CD1c-positive myeloid dendritic cell (primary cell): ENCODE measurements around the gene SPINK4.

Experiments
- DNase-seq: peaks from one replicate; pipeline ENCODE4 v3.0.0-alpha.2; 2016; ENCODE audit errors: extremely low spot score

The SPINK4 gene, protein sequence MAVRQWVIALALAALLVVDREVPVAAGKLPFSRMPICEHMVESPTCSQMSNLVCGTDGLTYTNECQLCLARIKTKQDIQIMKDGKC

DNA sequence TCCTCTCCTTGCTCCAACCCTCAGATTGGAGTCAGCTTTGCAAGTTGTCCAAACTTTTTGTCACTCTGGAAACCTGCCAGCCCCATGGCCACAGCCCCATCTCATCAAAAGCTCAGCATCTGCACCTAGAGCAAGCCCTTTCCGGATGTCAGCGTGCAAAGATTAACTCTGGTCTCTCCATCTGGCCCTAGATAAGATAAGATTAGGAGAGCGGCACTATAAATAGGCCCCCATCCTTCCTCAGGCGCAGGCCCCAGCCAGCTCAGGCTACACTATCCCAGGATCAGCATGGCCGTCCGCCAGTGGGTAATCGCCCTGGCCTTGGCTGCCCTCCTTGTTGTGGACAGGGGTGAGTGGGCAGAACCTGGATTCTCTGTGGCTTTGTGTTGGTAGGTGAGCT is at the start of gene SPINK4:
Gene SPINK4 (plus strand): TSS at position 247 of the 400 bp plus-strand sequence. CDS start 42 bp downstream, at position 289.
- no peak for DNase-seq

DNA sequence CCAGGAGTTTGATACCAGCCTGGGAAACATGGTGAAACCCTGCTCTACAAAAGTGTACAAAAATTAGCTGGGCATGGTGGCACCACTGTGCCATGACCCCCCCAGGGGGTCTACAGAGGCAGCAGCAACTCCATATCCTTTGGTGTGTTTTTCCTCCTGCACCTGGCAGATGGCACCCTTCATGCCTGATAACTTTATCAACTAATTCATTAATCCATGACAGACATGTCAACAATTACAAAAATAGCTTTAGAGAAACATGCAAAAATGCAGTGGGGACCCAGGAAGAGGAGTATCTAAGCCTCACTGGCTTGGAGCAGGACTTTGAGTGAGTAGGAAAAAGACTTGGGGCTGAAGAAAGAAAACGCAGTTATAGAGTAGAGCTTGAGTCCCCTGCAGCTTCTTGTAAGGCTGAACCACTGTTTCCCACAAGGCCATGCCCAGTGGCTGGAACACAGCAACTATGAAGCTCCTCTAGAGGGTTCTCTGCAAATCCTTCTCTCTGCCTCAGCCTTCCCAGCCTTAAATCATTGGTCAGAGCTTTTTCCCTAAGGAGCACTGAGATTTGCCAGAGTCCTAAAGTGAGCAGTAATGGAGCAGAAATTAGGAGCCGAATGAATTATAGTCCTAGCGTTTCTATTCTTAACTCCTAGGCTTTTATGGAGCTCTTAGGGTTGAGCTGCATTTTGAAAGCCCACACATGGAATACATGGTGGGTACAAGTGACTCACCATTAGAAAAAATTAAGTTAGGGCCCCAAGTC is 47.3 kb upstream of the SPINK4 start:
- DNase-seq = no peak

DNA sequence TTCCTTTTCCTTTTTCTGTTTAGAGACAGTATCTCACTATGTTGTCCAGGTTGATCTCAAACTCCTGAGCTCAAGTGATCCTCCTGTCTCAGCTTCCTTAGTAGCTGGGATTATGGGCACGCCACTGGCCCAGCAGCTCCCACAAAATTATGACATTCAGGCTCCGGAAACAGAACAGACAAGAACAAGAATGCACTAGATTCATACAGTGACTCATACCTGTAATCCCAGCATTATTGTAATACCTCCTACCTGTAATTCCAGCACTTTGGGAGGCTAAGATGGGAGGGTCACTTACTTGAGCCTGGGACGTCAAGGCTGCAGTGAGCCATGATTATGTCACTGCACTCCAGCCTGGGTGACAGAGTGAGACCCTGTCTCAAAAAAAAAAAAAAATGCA is 46.1 kb upstream of the SPINK4 start:
- DNase-seq = no peak

DNA sequence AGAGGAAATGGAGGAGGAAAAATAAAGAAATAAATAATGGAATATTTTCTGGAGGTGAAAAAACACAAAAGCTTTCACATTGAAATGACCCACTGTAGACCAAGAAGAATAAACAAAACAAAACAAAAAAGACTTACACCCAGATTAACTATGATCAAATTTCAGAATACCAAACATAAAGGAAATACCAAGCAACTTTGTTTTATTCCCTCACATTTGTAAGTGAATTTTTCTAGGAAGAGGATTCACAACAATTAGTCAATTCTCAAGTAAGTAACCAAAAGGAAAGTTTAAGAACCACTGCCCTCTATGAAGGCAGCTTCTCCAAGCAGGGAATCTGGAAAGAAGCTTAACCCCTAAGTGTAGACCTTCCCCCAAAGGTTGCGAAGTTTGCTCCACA is 43.2 kb upstream of the SPINK4 start:
- DNase-seq = no peak

DNA sequence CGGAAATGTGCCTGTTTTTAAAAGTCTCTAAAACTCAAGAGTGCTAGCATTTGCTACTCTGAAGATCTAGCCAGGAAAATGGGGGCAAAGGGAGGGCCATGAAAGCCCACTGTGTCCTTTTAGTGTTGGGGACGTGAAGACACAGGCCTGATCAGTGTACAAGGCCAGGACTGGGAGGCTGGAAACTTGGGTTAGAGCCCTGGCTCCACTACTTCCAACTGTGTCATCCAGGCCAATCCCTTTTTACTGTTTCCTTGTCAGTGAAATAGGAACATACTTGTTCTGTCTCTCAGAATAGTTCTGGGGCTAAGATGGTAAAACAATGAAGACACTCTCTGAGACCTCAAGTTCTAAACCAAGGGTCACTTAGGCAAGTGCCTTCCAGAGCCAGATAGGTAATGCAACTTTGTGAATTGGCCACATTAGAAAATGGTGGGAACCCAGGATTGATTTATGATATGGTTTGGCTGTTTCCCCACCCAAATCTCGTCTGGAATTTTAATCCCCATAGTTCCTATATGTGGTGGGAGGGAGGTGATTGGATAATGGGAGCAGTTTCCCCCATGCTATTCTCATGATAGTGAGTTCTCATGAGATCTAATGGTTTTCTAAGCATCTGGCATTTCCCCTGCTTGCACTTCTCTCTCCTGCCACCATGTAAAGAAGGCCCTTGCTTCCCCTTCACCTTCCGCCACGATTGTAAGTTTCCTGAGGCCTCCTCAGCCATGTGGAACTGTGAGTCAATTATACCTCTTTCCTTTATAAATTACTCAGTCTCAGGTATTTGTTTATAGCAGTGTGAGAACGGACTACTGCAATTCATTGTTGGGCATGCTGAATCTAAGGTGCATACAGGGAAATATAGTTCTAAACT is 42.5 kb upstream of the SPINK4 start:
- DNase-seq = no peak

DNA sequence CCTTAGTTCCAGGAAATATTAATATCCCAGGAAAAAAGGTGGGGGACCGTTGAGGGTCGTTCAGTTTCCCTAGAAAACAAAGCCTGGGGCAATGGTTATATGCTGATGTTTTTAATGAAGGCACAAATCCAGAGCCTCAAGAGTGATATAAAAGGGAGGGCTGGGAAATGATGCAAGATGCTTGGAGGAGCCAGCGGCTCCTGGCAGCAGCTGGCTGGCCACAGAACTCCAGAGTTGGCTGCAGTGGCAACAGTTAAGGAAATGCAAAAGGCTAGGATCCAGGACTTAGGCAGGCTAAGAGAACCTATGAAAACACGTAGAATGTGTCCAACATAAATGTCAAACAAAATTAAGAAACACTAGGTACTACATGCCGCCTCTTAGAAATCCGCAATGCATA is 41.8 kb upstream of the SPINK4 start:
- DNase-seq = no peak

DNA sequence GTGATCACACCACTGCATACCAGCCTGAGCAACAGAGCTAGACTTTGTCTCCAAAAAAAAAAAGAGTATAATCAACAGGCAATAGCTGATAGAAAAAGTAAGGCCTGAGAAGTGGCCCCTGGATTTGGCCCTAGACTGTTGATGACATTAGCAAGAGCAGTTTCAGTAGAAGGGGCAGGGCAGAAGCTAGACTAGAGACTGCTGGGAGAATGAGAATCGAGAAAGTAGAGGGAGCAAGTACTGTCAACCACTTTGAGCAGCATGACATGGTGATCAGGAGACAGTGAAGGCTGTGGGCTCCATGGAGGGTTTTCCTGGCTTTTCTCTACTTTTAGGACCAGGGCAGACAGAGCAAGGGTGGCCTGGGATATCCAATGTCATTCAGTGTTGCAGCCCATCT is 37.9 kb upstream of the SPINK4 start:
- no peak for DNase-seq

DNA sequence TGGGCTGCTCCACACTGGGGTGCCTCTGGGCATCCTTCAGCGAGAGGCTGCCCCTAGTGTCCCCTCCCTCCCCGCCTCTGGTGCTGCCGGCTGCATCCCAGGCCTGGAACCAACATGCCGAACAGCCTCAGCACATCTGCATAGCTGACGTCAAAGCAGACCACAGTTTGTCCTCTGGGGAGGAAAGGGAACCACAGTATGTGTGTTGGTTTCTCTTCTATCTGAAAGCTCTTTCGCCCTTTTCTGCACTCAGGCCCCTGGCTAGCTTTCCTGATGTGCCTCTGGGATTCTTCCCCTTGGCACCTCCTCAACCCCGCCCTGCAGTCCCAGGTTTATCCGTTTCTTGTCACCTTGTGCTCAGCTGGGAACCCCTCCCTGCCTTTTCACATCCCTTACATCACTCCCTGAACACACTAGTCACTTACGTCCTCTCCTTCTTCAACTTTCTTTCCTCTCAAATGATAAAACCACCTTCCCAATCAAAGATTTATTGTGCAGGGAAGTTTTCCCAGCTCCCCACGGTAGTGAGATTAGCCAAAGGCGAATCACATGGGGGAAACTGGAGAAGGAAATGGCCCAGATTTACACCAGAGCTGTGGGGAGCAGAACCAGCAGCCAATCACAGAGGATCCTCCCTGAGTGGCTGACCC is 37.3 kb upstream of the SPINK4 start:
- no peak for DNase-seq

DNA sequence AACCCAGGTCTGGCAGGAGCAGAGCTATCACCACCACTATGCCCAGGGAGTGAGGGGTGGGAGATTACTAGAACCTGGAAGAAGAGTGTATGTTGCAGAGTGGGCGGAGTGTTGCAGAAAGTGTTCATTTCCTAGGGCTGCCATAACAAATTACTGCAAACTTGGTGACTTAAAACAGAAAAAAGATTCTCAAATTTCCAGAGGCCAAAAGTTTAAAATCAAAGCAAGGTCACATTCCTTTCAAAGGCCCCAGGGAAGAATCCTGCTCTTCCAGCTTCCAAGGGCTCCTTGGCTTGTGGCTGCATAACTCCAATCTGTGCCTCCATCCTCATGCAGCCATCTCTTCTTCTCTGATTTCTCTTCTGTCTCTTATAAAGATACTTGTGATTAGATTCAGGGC is 30.6 kb upstream of the SPINK4 start:
- DNase-seq = no peak

DNA sequence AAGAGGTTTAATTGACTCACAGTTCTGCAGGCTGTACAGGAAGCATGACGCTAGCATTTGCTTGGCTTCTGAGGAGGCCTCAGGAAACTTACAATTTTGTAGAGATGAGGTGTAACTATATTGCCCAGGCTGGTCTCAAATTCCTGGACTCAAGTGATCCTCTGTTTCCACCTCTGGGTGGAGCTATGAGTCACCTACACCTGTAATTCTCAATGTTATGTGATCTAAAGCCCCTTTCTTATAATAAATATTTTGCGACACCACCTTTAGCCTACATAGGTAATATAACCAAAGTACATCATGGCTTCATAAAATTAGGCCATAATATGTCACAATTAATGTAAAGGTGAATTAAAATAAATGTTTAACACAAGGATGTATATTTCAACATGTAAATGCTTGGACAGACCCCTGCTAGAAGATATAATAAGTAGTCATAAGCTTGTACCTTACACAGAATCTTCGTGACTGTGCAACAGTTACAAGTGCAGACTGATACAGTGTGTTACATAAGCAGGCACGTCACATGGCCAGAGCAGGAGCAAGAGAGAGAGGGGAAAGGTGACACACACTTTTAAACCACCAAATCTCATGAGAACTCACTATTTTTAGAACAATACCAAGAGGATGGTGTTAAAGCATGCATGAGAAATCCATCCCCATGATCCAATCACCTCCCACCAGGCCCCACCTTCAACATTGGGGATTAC is 29.8 kb upstream of the SPINK4 start:
- DNase-seq = no peak

DNA sequence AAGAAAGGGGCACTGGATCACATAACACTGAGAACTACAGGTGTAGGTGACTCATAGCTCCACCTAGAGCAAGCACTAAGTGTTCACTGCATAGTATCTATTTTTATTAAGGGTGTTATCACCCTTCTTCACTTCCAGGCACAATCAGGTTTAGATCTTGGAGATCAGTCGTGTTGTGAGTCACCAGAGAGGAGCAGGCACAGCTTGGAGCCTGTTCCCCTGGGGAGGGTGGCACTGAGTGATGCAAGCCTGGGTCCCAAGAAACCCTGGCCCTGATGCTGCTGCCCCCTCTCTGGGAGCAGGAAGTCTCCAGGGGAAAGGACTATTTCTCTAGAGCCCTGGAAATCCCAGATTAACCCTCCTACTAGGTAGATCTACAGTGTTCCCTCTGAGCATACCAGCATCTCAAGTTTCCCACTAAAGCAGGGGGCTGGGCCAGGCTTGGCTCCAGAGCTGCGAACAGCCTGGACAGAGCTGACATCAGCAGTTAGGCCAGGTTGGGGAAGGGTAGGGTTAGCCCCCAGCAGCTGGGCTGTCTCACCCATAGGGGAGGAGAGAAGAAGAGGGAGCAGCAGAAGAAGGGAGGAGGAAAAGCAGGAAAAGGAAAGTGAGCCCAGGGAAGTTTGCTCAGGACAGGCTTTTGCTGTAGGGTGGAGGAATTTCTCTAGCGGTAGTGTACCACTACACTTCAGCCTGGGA is 28.1 kb upstream of the SPINK4 start:
- DNase-seq = no peak

DNA sequence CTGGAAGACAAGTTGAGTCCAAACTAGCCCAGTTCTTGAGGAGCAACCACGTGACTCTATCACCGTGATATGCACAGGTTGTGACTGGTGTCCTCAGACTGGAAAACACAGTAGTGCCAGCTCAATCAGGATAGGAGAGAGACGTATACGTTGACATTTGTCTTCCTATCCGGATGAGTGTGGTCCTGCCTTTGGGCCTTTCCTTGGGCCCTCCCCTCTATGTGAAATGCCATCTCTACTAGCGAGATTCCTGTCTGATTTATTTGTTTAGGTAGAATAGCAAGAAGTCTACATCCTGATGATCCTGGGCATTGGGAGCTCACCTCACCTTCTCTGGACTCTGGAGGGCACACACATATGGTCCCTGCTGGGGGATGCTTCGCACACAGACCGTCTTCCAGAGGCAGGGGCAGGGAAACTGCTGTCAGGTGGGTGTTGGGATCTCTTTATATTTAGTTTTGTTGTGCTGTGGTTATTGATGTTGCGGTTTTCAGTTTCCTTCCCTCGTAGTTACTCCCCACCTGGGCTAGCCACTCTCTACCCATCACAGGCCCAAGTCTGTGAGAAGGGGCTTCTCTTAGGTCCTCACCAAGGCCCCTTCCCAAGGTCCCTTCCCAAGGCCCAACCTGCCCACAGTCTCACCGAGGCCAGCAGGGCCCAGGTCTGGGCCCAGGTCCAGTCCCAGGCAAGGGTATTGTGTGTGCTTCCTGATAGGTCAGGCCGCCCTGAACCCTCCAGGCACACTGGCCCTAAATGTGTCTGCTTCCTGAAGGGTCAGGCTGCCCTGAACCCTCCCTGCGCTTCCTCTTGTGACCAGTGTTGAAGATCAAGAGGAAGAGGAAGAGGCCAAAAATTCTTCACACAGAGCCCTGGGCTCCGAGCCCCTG is 19.0 kb upstream of the SPINK4 start:
- DNase-seq = peak; percentile 33

DNA sequence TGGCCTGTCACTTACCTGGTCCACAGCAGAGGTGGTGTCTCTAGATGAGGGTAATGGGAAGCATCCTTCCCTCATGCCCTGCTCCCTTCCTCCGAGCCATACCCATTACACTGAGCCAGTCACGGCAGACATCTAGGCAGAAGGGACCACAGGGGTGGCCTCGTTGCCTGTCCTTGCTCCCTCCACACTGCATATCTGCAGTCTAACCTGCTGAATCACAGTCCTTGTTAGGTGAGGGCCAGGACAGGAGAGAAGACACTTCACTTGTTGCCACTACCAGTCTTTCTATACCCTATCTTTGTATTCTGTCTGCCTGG is 18.4 kb upstream of the SPINK4 start:
- DNase-seq = no peak

DNA sequence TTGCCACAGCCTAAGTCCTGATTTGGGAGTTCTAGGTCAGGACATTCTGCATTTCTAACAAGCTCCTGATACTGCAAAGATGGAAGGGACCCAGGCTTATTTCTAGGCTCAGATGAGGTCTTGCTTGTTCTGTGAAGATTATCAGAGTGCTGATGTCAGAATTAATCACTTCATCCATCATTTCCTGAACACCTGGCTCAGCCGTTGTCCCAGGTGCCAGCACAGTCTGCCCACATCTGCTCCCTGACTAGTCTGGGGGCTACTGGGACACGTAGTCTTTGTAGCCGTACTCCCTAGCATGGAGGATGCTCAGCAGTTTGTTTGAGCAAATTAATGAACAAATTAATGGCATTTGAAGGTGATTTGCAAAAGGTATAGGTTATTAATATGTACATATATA is 17.9 kb upstream of the SPINK4 start:
- no peak for DNase-seq

DNA sequence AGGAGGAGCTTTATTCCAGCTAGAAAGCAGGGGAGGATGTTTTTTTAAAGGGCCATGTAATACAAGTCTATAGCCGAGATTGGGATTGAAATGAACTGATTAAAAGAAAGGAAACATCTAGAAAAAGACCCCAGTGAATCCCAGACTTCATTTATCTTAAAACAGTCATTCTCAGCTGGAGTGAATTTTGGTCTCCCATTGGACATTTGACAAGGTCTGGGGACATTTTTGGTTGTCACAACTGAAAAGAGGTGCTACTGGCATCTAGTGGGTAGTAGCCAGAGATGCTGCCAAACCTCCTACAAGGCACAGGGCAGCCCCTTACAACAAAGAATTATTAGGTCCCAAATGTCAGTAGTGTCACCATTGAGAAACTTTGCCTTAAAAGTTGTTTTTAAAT is 16.3 kb upstream of the SPINK4 start:
- no peak for DNase-seq

DNA sequence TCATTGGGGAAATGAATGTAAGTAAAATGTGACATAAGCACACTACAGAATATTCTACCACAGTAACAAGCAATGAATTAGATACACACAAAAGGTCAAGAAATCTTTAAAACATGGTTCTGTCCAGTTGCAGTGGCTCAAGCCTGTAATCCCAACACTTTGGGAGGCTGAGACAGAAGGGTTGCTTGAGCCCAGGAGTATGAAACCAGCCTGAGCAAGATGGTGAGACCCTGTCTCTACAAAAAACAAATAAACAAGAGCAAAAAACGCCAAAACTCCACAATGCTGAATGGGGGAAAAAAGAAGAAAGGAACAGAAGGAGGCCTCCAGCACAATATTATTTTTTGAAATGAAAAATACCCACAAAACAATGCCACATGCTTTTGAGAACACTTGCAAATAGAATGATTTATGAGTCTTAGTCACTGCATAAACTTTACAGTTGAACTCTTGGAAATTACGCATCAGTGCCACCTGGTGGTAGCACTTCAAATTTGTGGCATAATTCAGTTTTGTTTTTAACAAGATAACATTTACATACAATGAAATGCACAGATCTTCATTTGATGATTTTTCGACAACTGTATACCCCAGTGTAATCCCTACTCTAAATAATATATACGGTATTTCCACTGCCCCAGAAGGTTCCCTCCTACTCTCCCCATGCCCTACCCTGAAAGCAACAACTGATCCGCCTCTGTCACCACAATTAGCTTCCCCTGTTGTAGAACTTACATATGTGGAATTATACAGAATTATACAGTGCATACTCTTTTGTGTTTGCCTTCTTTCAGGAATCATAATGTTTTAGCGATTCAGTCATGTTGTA is 14.4 kb upstream of the SPINK4 start:
- peak; percentile 84 for DNase-seq

DNA sequence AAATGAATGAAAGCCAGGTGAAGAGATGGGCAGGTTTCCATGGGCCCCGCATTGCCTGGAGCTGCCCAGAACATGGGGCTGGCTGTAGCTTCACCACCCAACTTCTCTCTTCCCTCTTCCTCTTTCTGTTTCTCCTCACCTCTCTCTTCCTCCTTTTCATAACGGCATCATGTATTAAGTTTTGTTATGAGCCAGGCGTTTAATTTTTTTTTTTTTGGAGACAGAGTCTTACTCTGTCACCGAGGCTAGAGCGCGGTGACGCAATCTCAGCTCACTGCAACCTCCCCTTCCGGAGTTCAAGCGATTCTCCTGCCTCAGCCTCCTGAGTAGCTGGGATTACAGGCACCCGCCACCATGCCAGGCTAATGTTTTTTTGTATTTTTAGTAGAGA is 13.0 kb upstream of the SPINK4 start:
- DNase-seq = peak; percentile 89

DNA sequence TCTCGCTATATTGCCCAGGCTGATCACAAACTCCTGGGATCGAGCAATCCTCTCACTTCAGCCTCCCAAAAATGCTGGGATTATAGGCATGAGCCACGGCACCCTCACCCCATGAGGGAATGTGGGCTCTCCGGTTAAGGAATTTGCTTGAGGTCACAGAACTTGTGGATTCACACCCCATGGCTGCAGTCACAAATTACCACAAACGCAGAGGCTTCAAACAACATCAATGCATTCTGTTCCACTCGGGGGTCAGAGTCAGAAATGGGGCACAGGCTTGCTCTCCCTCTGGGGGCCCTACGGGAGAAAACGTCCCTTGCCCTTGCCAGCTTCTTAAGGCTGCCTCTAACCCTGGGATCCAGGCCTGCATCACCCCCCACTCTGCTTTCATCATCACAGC is 12.2 kb upstream of the SPINK4 start:
- DNase-seq = no peak

DNA sequence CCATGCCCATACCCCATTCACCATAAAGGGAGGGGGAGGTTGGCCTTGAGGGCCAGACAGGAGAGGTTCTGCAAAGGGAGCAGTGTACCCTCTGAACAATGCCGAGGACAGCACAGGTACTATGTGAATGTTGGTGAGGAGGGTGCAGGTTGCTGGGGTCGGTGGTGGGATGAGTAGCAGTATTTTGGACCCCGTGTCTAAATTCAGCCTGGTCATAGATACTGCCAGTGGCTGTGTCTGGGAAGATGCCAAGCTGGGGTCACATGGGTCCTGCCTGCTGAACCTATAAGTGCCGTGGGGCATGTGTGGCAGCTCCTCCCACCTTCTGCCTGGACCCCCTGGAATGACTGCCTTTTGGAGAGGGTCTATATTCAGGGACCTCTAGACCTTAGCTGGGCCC is 11.4 kb upstream of the SPINK4 start:
- DNase-seq = no peak
